Muscle layer of colon (tissue), 2 donors: ENCODE results near the gene TMEM51.
"Not testable (repeated sequence)": the region's sequence is repeated elsewhere in the genome, so short reads cannot be mapped to it uniquely, and the experiment has no call there.

Experiments used
- H3K27ac ChIP-seq: one replicate; pipeline ENCODE4 v1.7.0; 2013; ENCODE audit warnings: low read depth, mild to moderate bottlenecking, low read length, moderate library complexity
- H3K27me3 ChIP-seq, 2 donors: one replicate each; pipeline ENCODE4 v1.7.0; 2013; ENCODE audit warnings: low read length in 2 of 2, mild to moderate bottlenecking in 2 of 2; ENCODE audit not compliant: insufficient read depth in 2 of 2, control insufficient read depth in 1 of 2
- H3K36me3 ChIP-seq: one replicate; pipeline ENCODE4 v1.7.0; 2013; ENCODE audit warnings: mild to moderate bottlenecking, low read length; ENCODE audit not compliant: insufficient read depth
- H3K4me1 ChIP-seq: one replicate; pipeline ENCODE4 v1.7.0; 2013; ENCODE audit warnings: mild to moderate bottlenecking, low read length; ENCODE audit not compliant: insufficient read depth
- H3K4me3 ChIP-seq, 2 donors: one replicate each; pipeline ENCODE4 v1.7.0; 2013; ENCODE audit warnings: low read length in 2 of 2, low read depth in 1 of 2, mild to moderate bottlenecking in 1 of 2, moderate library complexity in 1 of 2
- H3K9ac ChIP-seq: one replicate; pipeline ENCODE4 v1.7.0; 2013; ENCODE audit warnings: low read length
- H3K9me3 ChIP-seq: one replicate; pipeline ENCODE4 v1.7.0; 2013; ENCODE audit warnings: mild to moderate bottlenecking, low read length
- donor health status: abdominal sarcoma.
- donor health status: Adenocarcinoma of cecum.

TMEM51 gene

DNA sequence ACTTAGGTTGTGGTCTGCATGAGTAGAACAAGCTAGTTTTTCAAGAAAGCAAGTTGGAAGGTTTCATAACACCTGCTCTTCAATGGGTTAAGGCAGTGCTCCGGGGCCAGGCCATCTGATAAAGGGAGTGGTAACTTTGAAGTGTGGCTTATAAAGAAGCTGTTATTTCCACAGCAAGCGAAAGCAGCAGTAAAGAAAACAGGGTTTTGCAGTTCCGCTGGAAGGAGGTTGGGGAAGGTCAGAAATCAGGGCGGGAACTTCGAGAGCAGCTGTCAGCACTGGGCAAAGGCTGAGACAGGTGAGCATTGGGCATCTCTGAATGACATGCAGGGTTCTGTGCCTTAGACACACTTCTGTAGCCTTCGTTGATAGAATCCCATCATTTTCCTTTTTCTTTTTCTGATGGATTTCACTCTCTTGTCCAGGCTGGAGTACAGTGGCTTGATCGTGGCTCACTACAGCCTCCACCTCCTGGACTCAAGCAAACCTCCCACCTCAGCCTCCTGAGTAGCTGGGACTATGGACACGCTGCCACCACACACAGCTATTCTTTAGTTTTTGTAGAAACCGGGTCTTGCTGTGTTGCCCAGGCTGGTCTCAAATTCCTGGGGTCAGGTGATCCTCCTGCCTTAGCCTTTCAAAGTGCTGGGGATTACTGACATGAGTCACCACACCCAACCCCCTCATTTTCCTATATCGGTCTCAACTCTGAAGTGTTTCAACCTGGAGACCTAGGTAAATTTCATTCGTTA lies 20.5 kb downstream of the TMEM51 start:
- no peaks in the 10 kb centered on the region for H3K36me3 ChIP-seq
- H3K4me1 ChIP-seq = peaks cover 49% of the 10 kb centered on the region
- H3K9me3 ChIP-seq = no peaks in the 10 kb centered on the region
- no peak overlapping the region for H3K9ac ChIP-seq
- no peak overlapping the region for H3K27ac ChIP-seq
- H3K4me3 ChIP-seq = no peak overlapping the region
- no peaks in the 10 kb centered on the region for H3K27me3 ChIP-seq

- no peak overlapping the region for H3K27ac ChIP-seq
- H3K36me3 ChIP-seq = no peaks in the 10 kb centered on the region
- no peak overlapping the region for H3K4me3 ChIP-seq
- H3K27me3 ChIP-seq = no peaks in the 10 kb centered on the region
- no peaks in the 10 kb centered on the region for H3K9me3 ChIP-seq
- H3K9ac ChIP-seq = no peak overlapping the region
- peaks cover 50% of the 10 kb centered on the region for H3K4me1 ChIP-seq
These were observed 21.1 kb downstream of the TMEM51 start for GRCh38 chr1:15174615-15174983.

DNA sequence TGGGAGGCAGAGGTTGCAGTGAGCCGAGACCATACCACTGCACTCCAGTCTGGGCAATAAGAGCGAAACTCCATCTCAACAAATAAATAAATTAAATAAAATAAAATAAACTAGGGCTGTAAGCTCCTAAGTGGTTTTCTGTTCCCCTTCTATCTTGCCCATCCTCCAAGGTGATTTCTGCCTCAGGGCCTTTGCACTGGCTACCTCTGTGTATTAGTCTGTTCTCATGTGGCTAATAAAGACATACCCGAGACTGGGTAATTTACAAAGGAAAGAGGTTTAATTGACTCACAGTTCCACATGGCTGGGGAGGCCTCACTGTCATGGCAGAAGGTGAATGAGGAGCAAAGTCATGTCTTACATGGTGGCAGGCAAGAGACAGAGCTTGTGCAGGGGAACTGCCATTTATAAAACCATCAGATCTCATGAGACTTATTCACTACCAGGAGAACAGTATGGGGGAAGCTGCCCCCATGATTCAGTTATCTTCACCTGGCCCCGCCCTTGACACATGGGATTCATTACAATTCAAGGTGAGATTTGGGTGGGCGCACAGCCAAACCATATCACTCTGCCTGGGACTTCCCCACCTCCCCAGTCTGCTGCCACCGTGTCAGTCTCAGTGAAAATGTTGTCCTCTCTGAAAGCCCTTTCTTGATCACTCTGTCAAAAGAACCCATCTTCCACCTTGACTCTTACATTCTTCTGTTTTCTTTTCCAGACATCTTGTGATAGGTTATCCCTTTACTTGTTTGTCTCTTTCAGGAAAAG lies 22.0 kb downstream of the TMEM51 start:
- H3K36me3 ChIP-seq, H3K27ac ChIP-seq, H3K9ac ChIP-seq, H3K27me3 ChIP-seq, H3K9me3 ChIP-seq, H3K4me3 ChIP-seq: not testable (repeated sequence)
- peaks cover 52% of the 10 kb centered on the region for H3K4me1 ChIP-seq

DNA sequence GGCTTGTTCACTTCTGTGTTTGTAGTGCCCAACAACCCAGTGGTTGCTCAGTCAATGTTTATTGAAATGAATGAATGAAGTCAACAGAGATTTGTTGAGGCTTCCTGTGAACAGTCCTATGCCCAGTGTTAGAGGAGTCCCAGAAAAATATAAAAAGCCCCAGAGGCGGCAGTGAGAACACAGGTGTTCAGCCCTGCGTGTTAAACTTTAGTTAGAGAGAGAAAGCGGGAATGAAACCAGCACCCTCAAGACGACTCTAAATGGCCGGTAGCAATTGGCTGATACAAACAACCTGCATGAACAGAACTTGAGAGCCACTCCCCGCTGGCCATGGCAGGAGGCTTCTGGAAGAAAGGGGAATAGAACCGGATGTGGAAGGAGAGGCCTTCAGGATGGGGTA lies 22.6 kb downstream of the TMEM51 start:
- Histone ChIP-seq H3K4me3 (no peak overlapping the region), H3K9me3 (no peaks in the 10 kb centered on the region), H3K36me3 (no peaks in the 10 kb centered on the region), H3K4me1 (peaks cover 55% of the 10 kb centered on the region), H3K27ac (no peak overlapping the region), H3K9ac (no peak overlapping the region), H3K27me3 (no peaks in the 10 kb centered on the region)

DNA sequence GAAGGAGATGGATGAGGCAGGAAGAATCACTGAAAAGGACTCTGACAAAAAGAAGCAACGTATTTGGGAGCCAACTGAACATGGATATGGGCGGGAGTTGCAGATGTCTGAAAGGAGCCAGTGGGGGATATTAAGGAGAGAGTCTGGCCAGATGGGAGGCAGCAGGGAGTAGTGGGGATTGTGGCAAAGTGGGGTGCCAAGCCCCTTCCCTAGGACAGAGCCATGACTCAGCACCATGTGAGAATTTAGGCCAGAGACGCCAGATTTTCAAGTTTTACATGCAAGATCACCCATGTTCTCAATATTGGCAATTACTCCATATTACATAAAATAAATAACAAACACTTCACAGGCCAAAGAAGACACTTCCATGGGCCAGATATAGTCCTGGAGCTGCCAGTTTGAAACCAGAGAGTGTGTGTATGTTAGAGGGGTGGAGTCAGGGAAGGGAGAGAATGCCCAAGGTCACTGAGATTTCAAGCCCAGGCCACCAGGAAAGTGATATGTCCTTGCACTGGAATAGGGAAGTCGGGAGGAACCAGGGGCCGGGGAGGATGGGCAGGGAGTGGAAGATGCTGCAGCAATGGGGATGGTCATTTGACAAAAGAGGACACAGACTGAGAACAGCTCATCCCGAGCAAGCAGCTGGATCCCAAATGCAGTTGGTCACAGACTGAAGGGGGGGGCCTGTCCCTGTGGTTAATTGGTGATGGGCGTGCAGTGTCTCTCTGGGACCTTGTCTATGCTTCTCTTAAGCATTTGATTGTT lies 23.5 kb downstream of the TMEM51 start:
- Histone ChIP-seq H3K36me3 (no peaks in the 10 kb centered on the region), H3K9ac (no peak overlapping the region), H3K4me1 (peaks cover 47% of the 10 kb centered on the region), H3K4me3 (no peak overlapping the region), H3K9me3 (no peaks in the 10 kb centered on the region), H3K27ac (no peak overlapping the region), H3K27me3 (no peaks in the 10 kb centered on the region)

DNA sequence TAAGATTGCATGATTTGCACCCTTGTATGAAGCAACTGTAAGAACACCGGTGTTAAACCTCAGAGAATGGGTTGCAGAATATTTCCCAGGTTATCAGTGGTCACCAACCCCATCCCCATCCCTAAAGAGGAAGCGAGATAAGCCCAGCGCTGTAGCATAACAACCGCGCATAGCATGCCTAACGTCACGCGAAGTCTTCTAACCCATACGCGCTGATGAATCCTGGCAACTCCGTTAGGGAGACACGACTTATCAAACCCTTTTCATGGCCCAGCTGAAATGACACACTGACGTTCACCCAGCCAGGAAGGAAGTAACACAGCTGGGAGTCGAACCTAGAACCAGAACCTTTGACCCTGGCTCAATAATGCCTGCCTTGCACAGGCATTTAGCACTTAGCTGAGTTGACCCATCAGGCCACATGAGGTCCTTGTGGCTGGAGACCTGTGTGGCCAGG lies 24.2 kb downstream of the TMEM51 start:
- H3K4me1 ChIP-seq = peaks cover 42% of the 10 kb centered on the region
- no peaks in the 10 kb centered on the region for H3K36me3 ChIP-seq
- no peak overlapping the region for H3K9ac ChIP-seq
- H3K27me3 ChIP-seq = no peaks in the 10 kb centered on the region
- no peaks in the 10 kb centered on the region for H3K9me3 ChIP-seq
- H3K27ac ChIP-seq = no peak overlapping the region
- no peak overlapping the region for H3K4me3 ChIP-seq

GRCh38 chr1:15178571-15179484 lies 25.3 kb downstream of the TMEM51 start:
- Histone ChIP-seq H3K27me3 (no peaks in the 10 kb centered on the region), H3K4me1 (peaks cover 37% of the 10 kb centered on the region), H3K27ac (peak overlapping the region; percentile 48), H3K36me3 (no peaks in the 10 kb centered on the region), H3K4me3 (no peak overlapping the region), H3K9me3 (no peaks in the 10 kb centered on the region), H3K9ac (no peak overlapping the region)

DNA sequence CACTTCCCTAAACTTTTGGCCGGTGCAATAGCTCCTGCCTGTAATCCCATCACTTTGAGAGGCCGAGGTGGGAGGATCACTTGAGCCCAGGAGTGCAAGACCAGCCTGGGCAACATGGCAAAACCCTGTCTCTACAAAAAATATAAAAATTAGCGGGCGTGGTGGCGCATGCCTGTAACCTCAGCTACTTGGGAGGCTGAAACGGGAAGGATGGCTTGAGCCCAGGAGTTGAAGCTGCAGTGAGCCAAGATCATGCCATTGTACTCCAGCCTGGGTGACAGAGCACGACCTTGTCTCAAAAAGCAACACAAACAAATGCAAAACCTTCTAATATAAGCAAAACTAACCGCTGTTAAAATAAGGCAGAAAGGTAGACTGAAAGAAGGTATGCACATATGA lies 25.9 kb downstream of the TMEM51 start:
- Histone ChIP-seq H3K36me3 (no peaks in the 10 kb centered on the region), H3K9me3 (no peaks in the 10 kb centered on the region), H3K27ac (peak overlapping the region; percentile 48), H3K4me1 (peaks cover 31% of the 10 kb centered on the region), H3K27me3 (no peaks in the 10 kb centered on the region), H3K4me3 (no peak overlapping the region), H3K9ac (no peak overlapping the region)

DNA sequence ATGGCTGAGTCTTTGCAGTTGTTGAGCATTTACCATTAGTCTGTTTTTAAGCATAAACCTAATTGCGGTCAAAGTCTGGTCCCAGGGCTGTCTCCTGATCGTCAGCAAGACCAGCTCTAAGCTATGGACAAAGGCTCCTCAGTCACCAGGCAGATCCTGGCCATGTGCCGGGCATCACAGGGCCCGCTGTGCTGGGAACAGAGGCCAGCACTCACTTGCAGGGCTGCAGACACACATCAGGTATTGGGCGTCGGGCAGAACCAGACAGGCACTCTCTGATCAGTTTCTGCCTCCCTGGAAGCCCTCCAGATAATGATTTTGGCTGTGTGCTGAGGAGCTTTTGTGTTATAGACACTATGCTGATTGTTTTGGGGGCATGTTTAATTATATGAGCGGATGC lies 26.6 kb downstream of the TMEM51 start:
- Histone ChIP-seq H3K4me3 (no peak overlapping the region), H3K27ac (no peak overlapping the region), H3K9me3 (no peaks in the 10 kb centered on the region), H3K9ac (no peak overlapping the region), H3K27me3 (no peaks in the 10 kb centered on the region), H3K36me3 (no peaks in the 10 kb centered on the region), H3K4me1 (peaks cover 26% of the 10 kb centered on the region)

DNA sequence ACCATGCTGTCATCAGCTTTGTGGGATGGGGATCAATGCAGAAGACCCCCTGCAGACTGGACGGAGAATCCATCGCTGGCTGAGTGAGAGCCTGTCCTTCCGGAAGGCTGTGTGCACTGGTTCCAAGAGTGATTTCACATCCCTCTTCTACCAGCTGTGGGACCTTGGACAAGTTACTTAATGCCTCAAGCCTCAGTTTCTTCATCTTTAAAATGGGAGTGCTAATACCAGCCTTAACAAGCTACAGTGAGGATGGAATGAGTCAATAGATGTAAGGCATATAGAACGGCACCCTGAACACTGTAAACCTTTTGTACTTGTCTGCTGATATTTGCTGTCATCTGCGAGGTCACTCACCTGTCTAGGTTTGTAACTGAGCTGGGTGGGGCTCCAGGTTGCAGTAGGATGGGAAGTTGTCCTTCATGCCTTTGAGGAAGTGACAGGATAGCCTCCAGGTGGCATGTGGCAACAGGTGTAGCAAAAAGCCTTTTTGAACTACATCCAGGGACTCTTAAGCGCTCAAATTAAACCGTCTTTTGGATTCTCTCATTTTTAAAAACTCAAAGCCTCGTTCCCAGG lies 27.5 kb downstream of the TMEM51 start:
- H3K36me3 ChIP-seq = no peaks in the 10 kb centered on the region
- H3K27me3 ChIP-seq = no peaks in the 10 kb centered on the region
- H3K4me1 ChIP-seq = peaks cover 29% of the 10 kb centered on the region
- no peak overlapping the region for H3K9ac ChIP-seq
- no peak overlapping the region for H3K4me3 ChIP-seq
- no peak overlapping the region for H3K27ac ChIP-seq
- no peaks in the 10 kb centered on the region for H3K9me3 ChIP-seq
